NK-92 treated with Interleukin-12 subunit alpha and Interleukin-12 subunit beta, amount 100 ng/mL, for 24 hours (cell line): ENCODE measurements around the gene MEF2A.

ENCODE experiments used
- DNase-seq: peaks from one replicate; lab custom pipeline; 2025; lab: John Stamatoyannopoulos, UW

Gene MEF2A

DNA sequence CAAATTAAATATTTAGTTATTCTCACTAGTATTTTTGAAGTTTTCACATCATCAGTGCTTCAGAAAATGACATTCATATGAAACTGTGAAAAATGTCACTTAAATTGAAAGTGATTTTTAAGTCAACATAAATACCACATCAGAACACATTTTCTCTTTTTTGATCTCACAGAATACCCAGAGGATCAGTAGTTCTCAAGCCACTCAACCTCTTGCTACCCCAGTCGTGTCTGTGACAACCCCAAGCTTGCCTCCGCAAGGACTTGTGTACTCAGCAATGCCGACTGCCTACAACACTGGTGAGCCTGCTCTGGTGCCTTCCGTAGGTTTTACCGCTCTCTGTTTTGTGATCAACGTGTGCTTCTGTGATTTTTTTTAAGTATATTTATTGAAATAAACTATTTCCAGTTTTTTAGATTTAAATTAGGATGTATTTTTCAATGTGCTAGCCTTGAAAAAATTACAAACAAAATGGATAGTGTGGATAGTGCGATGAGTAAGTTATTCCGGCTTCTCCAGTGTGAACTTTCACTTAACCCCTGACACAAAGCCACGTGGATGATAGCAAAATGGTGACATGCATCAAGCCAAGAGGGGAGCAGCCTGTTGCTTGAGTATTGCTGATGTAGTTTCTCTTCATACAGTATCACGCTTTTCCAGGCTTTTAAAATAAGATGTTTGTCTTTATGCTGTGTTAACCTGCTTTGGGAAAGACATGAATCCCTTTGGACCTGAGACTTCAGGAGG lies 140.9 kb downstream of the MEF2A start:
- no peak for DNase-seq

DNA sequence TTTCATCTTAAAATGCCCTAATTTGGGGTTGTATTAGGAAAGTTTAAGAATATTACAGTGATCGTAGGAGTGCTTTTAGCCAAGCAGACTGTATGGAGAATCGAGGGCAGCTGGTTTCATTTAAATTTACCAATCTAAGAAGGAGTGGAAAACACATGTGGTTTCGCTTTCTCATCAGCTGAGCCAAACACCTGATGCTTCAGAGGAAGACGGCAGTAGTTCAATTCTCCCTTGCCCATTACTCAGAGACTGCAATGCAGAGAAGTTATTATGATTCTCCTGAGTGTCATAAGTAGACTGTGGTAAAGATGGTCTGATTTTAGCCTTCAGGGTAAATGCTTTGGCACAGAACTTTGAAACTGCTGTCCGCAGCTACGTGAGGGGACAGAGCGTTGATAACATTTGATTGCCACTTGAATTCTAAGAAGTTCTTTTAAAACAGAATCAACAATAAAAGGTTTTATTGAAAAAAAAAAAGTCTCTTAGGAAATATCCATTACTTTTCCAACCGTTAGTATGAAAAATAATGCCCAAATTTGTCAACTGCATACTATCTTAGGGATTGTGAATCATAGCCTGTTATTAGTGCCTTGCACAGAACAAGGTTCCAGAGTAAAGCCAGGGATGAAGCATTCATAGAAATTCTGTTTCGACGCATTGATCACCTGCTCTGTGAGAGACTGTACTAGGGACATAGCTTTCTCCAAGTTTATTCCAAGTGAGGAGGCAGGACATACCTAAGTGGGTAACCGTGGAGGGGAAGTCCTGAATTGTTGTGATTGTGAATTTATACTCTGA lies 141.9 kb downstream of the MEF2A start:
- no peak for DNase-seq

DNA sequence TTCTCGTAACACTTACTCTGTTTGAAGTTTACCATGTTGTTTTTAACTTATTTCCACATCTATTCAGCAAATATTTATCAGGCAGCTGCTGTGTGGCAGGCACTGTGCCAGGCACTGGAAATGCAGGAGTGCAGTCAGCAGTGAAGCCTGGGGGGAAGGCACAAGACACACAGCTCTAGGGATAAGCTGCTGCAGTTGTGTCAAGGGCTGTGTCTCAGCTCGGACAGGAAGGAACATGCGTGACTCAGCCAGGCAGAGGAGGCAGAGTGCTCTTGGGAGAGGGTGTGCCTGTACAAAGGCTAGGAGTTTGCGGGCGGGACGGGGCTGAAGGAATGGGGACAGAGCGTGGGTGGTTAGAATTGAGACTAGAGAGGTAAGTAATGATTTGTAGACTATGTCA lies 142.8 kb downstream of the MEF2A start:
- DNase-seq, result no peak

DNA sequence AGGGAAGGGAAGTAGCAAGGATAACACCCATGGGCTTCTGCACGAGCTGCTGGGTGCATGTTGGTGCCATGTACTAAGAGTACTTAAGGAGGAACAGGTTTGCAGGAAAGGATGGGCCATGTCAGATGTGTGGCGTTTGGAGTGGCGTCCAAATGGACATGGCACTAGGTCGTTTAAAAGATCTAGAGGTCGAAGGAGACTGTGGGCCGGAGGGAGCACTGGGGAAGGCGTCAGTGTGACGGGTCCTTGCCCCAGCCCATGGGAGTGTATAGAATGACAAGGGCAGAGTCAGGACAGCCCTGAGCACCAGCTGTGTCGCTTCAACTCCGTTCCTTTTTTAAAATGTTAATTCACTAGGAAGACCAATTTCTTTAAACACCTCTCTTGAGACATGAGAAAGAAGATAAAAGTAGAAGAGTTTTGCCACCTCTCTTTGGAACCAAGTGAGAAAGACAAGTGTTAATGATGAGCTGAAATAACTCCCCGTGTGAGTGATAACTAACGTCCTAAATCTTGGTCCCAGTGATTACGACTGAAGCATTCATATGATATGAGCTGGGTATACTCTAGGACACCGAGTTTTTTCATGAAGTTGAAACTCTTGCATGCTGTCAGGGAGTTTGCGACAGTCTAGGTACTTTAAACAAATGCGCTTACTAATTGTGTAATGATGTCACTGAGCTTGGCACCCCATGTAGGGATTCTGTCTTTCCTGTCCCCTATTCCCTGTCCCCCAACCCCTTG lies 143.6 kb downstream of the MEF2A start:
- no peak for DNase-seq

DNA sequence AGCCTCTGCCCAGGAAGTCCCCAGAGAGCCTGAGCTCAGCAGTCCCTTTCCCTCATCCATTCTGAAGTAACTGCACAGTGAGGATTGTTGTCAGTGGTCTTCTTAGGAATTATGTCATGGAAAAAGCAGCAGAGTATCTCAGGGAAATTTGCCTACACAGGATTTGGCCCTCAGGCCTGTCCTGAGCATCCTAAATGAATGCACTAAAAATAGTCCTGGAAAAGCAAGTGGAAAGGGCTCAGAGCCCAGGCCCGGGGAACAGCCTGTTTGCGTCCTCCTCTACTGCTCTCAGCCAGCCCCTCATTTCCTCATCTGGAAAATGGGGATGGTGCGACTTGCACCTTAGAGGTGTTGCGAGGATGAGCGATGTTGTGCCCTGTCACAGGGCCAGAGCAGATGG lies 145.8 kb downstream of the MEF2A start:
- no peak for DNase-seq

DNA sequence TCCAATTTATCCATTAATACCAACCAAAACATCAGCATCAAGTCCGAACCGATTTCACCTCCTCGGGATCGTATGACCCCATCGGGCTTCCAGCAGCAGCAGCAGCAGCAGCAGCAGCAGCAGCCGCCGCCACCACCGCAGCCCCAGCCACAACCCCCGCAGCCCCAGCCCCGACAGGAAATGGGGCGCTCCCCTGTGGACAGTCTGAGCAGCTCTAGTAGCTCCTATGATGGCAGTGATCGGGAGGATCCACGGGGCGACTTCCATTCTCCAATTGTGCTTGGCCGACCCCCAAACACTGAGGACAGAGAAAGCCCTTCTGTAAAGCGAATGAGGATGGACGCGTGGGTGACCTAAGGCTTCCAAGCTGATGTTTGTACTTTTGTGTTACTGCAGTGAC lies 146.6 kb downstream of the MEF2A start:
- no peak for DNase-seq

DNA sequence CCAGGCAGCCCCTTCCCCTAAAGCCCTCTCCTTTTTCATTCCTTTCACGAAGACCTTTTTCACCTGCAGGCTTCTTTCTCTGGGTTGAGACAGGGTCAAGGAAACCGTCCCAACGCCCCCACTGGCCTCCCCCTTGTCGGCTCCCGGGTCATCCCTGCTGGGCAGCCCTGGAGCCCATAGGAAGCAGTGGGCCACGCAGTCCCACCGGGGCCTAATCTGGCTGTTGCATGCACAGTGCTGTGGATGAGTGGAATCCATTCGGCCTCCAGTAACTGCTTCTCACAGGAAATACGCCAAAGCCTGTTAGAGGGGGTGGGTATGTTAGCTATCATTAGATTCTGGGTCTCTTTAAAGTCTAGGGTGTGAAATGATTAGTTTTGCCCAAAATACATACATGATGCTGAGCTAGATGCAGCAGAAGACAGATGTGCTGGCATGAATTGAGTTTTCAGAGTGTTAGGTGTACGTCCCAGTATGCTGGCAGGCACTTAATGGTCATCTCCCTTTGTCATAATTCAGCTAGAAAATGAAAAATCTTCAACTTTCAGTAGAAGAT lies 150.8 kb downstream of the MEF2A start:
- no peak for DNase-seq

DNA sequence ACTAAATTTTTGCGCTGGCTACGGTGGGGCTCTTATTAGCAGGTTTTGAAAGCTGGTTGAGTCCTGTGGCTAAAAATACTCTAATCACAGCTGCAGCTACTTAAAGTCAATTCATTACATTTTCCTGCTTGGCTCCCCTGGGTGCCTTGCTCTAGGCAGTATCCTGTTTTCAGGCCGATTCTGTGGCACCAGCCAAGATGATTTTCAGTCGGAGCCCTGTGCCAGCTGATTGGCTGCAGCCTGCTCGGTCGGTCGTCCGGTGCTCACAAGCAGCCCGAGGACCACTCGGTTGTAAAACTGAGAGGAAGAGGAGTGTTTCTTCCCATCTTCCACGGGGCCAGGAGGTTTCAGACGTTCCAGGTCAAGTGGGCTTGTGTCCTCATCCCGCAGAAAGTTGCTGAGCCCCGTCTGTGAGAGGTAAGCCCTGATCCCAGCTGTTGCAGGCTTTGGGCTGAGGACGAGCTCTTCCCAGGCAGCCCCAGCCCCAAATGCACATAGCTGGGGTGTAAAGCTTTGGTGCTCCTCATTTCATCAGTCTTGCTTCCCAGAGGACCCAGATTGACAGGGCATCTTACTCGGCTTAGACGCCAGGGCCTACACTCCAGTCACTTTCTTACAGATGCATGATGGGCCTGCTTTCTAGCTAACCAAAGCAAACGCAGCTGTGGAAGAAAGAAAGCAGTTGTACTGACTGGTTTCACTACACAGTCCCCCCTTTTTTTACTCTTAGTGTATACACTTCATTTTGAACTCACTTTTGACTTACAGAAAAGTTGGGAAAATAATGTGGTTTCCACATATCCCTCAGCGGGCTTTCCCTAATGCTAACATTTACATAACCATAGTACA lies 151.6 kb downstream of the MEF2A start:
- no peak for DNase-seq

DNA sequence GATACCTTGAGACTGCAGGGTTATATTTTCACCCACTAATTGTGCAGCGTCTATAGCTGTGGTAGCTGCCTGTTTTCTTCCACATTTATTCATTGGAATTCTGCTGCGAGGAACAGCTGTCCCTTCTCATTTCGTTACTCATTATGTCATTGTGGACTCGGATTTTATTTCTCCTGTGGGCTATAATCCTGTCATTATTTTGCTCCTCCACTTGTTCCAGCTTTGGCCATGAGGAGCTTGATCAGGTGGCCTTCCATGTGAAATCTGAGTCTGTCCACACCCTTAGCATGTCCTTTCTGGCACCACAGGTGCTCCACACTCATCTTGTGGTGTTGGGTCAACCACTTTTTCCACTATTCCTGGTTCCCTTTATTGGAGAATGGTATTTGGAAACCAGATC lies 152.6 kb downstream of the MEF2A start:
- no peak for DNase-seq

DNA sequence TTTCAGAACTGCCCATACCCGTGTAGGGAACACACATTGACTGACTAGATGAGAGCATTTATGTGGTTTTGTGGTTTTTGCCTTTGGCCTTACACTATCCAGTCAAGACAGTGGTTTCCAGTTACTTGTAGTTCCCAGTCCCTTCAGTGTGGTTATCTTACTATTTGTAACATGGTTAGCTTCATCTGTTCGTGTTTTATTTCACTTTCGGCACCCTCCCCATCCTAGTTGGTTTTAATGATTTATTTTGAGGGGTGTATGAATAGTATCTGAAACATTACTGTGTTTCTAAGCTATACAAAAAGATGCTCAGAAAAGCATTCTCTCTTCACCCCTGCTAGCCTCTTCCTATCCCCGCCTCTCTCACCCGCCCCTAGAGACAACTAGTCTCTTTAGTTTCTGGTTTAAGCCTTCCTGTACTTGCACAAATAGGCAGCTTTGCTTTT lies 153.3 kb downstream of the MEF2A start:
- no peak for DNase-seq

DNA sequence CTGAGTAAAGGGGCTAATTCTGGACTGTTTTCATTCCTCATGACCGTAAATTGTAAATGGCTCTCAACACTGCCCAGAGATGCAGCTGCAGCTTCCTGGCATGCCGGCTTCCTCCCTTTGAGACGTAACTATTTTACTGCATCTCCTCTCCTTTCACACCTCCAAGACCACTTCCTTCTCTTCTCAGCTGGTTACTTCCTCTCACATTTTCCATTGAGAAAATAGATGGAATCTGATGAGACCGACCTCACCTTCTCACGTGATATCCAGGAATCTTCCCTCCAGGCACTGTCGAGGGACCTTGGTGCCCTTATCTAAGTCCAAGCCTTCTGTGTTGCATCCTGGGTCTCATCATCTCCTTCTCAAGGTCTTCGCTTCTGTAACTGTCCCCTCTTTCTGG lies 154.7 kb downstream of the MEF2A start:
- no peak for DNase-seq

DNA sequence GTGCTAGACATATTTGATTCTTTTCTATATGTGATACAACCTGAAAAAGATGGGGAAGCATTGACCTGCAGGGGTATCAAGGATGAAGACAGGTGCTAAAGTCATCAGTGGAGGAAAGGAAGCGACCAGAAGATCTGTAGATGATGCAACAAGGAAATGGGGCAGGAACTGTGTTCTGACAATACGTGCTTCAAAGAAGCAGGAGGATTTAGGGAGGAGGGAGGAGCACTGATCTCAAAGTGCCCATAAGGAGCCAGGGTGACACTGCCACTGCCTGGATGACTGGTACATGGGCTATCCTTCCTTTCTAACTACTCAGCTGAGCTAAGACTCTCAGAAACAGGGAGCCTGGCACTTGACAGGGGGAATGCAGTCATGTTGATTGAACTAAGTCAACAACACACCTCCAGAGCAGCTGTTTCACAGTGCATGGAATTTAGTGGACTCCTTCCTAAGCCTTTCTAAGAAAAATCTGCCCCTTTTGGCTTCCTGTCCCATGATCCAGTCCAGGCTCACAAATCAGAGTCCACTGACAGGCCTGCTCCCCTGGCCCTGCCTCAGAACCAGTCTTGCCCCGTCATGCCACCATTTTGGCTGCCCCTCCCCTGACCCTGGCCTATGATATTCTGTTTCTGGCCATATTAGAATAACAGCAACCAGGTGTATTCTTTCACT lies 155.5 kb downstream of the MEF2A start:
- no peak for DNase-seq

DNA sequence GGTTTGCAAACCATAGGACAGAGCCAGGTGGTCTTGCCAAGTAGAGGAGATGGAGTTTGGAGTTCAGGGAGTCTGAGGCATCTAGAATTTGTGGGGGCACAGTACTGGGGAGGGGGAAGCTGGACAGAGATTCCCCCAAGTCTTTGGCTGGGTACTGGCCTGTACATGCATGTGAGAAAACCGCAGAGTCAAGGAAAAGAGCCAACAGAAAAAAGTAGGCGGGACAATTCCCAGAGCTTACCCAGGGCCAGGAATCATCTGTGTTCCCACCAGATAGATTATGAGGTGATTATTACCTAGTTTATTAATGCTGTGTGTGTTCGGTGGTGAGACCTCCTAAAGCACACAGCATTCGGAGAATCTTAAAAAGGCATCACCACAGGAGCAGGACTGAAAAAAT lies 156.1 kb downstream of the MEF2A start:
- DNase-seq, result no peak

DNA sequence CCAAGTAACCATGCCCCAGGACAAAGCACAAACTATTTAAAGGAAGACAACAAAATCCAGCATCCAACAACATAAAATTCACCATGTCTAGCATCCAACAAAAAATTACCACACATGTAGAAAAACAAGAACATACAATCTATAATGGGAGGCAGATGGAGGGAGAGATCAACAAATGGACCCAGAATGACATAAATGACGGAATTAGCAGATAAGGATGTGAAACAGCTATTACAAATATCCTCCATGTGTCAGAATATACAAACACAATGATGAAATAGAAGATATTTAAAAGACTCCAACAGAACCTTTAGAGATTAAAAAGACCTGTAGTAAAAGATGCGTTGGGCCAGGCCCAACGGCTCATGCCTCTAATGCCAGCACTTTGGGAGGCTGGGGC lies 156.6 kb downstream of the MEF2A start:
- no peak for DNase-seq

DNA sequence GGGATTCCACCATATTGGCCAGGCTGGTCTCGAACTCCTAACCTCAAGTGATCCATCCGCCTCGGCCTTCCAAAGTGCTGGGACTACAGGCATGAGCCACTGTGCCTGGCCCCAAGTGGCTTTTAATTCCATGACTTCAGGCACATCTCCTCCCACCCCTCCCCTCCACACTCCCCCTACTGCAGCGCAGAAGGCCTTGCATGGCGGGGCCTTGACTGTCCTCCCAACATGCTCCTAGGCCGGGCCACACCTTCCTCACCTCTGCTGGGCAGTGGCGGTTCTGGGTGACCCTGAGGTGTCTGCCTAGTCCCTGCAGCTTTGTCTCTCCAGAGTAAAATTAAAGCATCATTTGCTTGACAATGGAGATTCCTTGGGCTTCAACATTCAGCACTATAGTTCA lies 160.5 kb downstream of the MEF2A start:
- DNase-seq, result no peak

DNA sequence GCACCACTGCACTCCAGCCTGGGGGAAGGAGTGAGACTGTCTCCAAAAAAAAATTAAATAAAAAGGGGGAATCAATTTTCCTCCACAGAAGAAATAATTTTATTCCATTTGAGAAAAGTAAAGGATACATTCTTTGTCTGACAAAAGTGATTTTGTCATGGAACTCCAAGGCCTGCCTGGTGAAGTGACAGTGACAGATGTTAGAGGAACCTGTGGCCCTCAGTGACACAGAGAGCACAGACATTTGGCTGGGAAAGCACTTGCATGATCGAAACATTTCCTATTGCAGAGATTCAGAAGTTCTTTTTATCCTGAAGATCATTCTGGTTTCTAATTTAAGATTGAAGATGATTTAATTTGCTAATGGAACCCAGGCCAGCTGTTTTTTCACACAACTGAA lies 161.5 kb downstream of the MEF2A start:
- no peak for DNase-seq

DNA sequence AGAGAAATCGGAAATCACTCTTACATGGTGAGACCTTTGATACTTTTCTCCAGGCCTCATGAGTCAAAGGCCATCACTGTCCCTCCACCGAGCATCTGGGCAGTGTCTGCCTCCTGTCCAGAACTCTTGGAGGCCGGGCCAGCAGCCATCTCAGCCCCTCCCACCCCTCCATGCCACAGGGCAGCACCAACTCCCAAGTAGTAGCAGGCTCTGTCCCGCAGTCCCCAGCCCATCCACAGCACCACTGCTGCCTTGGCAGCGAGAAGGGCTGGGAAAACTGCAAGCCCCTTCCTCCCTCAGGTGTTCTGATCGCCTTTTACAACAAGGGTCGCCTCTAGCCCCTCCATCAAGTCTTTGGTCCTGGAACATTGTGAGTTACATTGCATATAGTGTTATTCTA lies 161.9 kb downstream of the MEF2A start:
- no peak for DNase-seq

DNA sequence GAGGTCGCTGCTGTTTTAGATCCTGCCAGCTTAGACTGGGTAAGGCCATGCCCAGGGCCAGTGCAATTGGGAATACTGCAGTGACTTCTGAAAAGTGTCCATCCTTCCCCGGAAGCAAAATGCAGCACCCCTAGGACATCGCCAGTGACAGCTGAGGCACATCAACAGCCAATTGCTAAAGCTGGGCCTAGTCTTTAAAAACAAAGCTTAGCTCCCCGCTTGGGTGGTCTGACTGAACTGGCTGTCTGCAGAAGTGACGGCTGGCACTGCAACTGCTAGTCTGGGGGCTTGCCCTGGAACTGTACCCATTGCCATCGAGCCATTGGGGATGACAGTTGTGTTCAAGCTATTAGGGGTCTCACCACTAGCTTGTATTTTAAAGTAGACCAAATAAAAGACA lies 163.1 kb downstream of the MEF2A start:
- no peak for DNase-seq

DNA sequence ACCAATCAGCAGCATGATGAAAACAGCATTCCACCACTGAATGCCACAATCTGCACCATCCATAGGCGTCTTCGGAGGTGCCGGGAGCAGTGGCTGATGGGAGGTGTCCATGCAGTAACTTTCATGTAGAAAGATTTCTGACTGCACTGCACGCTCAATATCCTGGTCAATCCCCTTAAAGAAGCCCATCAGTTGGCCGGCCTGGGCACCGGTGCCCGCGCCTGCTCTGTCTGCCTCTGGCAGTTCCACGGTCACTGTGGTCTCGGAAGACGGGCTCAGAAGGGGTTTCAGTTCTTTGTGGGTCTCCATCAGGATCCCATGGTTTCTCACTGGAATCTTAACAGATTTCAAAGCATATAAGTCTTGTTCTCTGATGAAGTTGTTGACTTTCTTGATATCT lies 163.5 kb downstream of the MEF2A start:
- no peak for DNase-seq

DNA sequence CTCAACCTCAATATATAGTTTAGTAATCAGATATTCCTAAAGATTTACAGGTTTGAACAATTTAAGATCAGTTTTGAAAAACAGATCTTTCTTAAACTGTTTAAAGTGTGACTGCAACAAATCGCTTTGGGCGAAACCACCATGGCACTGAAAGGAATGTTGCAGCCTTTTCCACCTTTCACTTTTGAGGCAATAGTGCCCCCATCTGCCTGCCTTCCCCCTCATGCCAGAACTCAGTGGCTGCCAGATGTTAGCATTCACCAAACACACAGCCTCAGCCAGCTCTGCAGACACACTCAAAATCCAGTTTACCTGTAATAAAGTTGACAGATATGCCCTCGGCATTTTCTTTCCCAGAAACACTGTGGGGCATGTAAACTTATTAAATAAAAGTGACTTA lies 164.1 kb downstream of the MEF2A start:
- DNase-seq, result no peak
